Activated T-cell treated with anti-CD3 and anti-CD28 coated beads for 1 hour (primary cell): ENCODE results near the gene DOCK1.
"Not testable (repeated sequence)": the region's sequence is repeated elsewhere in the genome, so short reads cannot be mapped to it uniquely, and the experiment has no call there.

Experiments
- DNase-seq: peaks from one replicate; pipeline ENCODE4 v3.0.0-alpha.2; 2020; ENCODE audit warnings: low read depth

Gene DOCK1

GRCh38 chr10:126903656-126904360 is 1.4 kb upstream of the DOCK1 start:
- DNase-seq = no peak

- no peak for DNase-seq
Measured at GRCh38 chr10:126904516-126904817, 761 bp upstream of the DOCK1 start.

- DNase-seq = no peak
Measured at GRCh38 chr10:126905776-126906703, 812 bp downstream of the DOCK1 start.

- no peak for DNase-seq
Measured at GRCh38 chr10:126906704-126907422, 1.6 kb downstream of the DOCK1 start.

- DNase-seq = no peak
Measured at GRCh38 chr10:126907423-126907970, 2.3 kb downstream of the DOCK1 start.

GRCh38 chr10:126908225-126908624 is 3.0 kb downstream of the DOCK1 start:
- no peak for DNase-seq

- no peak for DNase-seq
Measured at GRCh38 chr10:126908729-126909128, 3.5 kb downstream of the DOCK1 start.

- DNase-seq = no peak
Measured at GRCh38 chr10:126909147-126909546, 3.9 kb downstream of the DOCK1 start.

GRCh38 chr10:126910196-126910595 is 5.0 kb downstream of the DOCK1 start:
- no peak for DNase-seq

GRCh38 chr10:126910798-126911197 is 5.6 kb downstream of the DOCK1 start:
- no peak for DNase-seq

- DNase-seq = no peak
Measured at GRCh38 chr10:126911301-126911700, 6.1 kb downstream of the DOCK1 start.

- no peak for DNase-seq
Measured at GRCh38 chr10:126913316-126913715, 8.1 kb downstream of the DOCK1 start.

GRCh38 chr10:126914561-126914960 is 9.3 kb downstream of the DOCK1 start:
- DNase-seq = no peak

- DNase-seq = not testable (repeated sequence)
Measured at GRCh38 chr10:126916952-126917351, 11.7 kb downstream of the DOCK1 start.

- DNase-seq = no peak
Measured at GRCh38 chr10:126917375-126917774, 12.1 kb downstream of the DOCK1 start.

- DNase-seq = no peak
Measured at GRCh38 chr10:126917975-126918908, 13.0 kb downstream of the DOCK1 start.

GRCh38 chr10:126919426-126919825 is 14.2 kb downstream of the DOCK1 start:
- DNase-seq = no peak

- no peak for DNase-seq
Measured at GRCh38 chr10:126921162-126921561, 15.9 kb downstream of the DOCK1 start.

- DNase-seq = no peak
Measured at GRCh38 chr10:126921974-126922525, 16.8 kb downstream of the DOCK1 start.

- DNase-seq = no peak
Measured at GRCh38 chr10:126924180-126924914, 19.1 kb downstream of the DOCK1 start.
